ENCODE results near the gene EDEM3. TPM values are rescaled to one million over a fixed set of nuclear protein-coding genes. Genes with fewer than 3 reads are reported as not detected.
"Not testable (repeated sequence)": the region's sequence is repeated elsewhere in the genome, so short reads cannot be mapped to it uniquely, and the experiment has no call there.

The EDEM3 gene
- total RNA-seq, result 10 to 100 TPM; 11.8 to 12.7 TPM

GRCh38 chr1:184754476-184755225 lies at the start of gene EDEM3:
TSS of gene EDEM3 (minus strand) at chr1:184754858. CDS start at chr1:184754646, 212 bp downstream.
- Mint-ChIP-seq H3K27ac (peak within 1 kb of the TSS; percentile 97 to 99), H3K9me3 (no peaks in the 10 kb centered on the region), H3K36me3 (peaks cover 7 to 14% of the 10 kb centered on the region in 2 donors)
- peak; percentile 92 to 96 for DNase-seq (ENCODE audit: low spot score in 2 of 2)
- ATAC-seq, result peak; percentile 94

GRCh38 chr1:184804220-184804619 lies 49.6 kb upstream of the EDEM3 start:
- peaks cover 0 to 11% of the 10 kb centered on the region in 2 donors for H3K36me3 Mint-ChIP-seq
- no peak for DNase-seq (ENCODE audit: low spot score in 2 of 2)
- ATAC-seq, result no peak
- no peaks in the 10 kb centered on the region for H3K9me3 Mint-ChIP-seq
- H3K27ac Mint-ChIP-seq, result no peak overlapping the region

- ATAC-seq (no peak), DNase-seq (ENCODE audit: low spot score in 2 of 2) (no peak)
- Mint-ChIP-seq H3K9me3 (no peaks in the 10 kb centered on the region), H3K27ac (no peak overlapping the region), H3K36me3 (peaks cover 0 to 11% of the 10 kb centered on the region in 2 donors)
Measured at GRCh38 chr1:184803180-184803492, 48.5 kb upstream of the EDEM3 start.

GRCh38 chr1:184802354-184803179 lies 47.9 kb upstream of the EDEM3 start:
- Mint-ChIP-seq H3K9me3 (no peaks in the 10 kb centered on the region), H3K27ac (no peak overlapping the region), H3K36me3 (peaks cover 0 to 6% of the 10 kb centered on the region in 2 donors)
- no peak for ATAC-seq
- no peak for DNase-seq (ENCODE audit: low spot score in 2 of 2)

GRCh38 chr1:184801503-184801902 lies 46.8 kb upstream of the EDEM3 start:
- no peak overlapping the region for H3K27ac Mint-ChIP-seq
- no peaks in the 10 kb centered on the region for H3K9me3 Mint-ChIP-seq
- peaks cover 0 to 6% of the 10 kb centered on the region in 2 donors for H3K36me3 Mint-ChIP-seq
- ATAC-seq, result no peak
- no peak for DNase-seq (ENCODE audit: low spot score in 2 of 2)

GRCh38 chr1:184800876-184801275 lies 46.2 kb upstream of the EDEM3 start:
- Mint-ChIP-seq H3K36me3 (peaks cover 0 to 7% of the 10 kb centered on the region in 2 donors), H3K9me3 (no peaks in the 10 kb centered on the region), H3K27ac (peak overlapping the region in 1 of 2 donors; percentile 39)
- no peak for DNase-seq (ENCODE audit: low spot score in 2 of 2)
- no peak for ATAC-seq

- H3K9me3 Mint-ChIP-seq, result no peaks in the 10 kb centered on the region
- DNase-seq (ENCODE audit: low spot score in 2 of 2), result no peak
- H3K27ac Mint-ChIP-seq, result no peak overlapping the region
- no peak for ATAC-seq
- peaks cover 0 to 6% of the 10 kb centered on the region in 2 donors for H3K36me3 Mint-ChIP-seq
Measured at GRCh38 chr1:184793967-184794366, 39.3 kb upstream of the EDEM3 start.

GRCh38 chr1:184792450-184792969 lies 37.9 kb upstream of the EDEM3 start:
- Mint-ChIP-seq H3K36me3 (peaks cover 0 to 6% of the 10 kb centered on the region in 2 donors), H3K9me3 (no peaks in the 10 kb centered on the region), H3K27ac (peak overlapping the region in 1 of 2 donors; percentile 37)
- DNase-seq (ENCODE audit: low spot score in 2 of 2) (peak in 1 of 2 donors; percentile 15), ATAC-seq (peak; percentile 91 to 95)

GRCh38 chr1:184791550-184791900 lies 36.9 kb upstream of the EDEM3 start:
- Mint-ChIP-seq H3K36me3 (peaks cover 5 to 6% of the 10 kb centered on the region in 2 donors), H3K27ac (no peak overlapping the region), H3K9me3 (peaks cover 0 to 4% of the 10 kb centered on the region in 2 donors)

GRCh38 chr1:184790642-184791549 lies 36.2 kb upstream of the EDEM3 start:
- ATAC-seq (no peak), DNase-seq (ENCODE audit: low spot score in 2 of 2) (no peak)
- Mint-ChIP-seq H3K36me3 (peaks cover 5 to 6% of the 10 kb centered on the region in 2 donors), H3K27ac (no peak overlapping the region), H3K9me3 (peaks cover 0 to 4% of the 10 kb centered on the region in 2 donors)

More at GRCh38 chr1:184791550-184791900, 36.9 kb upstream of the EDEM3 start:
- DNase-seq (ENCODE audit: low spot score in 2 of 2) (no peak), ATAC-seq (no peak)

- Mint-ChIP-seq H3K27ac (no peak overlapping the region), H3K36me3 (peaks cover 8 to 13% of the 10 kb centered on the region in 2 donors), H3K9me3 (peaks cover 2 to 13% of the 10 kb centered on the region in 2 donors)
- ATAC-seq (no peak), DNase-seq (ENCODE audit: low spot score in 2 of 2) (no peak)
Measured at GRCh38 chr1:184789884-184790283, 35.2 kb upstream of the EDEM3 start.

GRCh38 chr1:184788970-184789369 lies 34.3 kb upstream of the EDEM3 start:
- H3K9me3 Mint-ChIP-seq, result peaks cover 9 to 20% of the 10 kb centered on the region in 2 donors
- DNase-seq (ENCODE audit: low spot score in 2 of 2) (no peak), ATAC-seq (no peak)
- H3K27ac Mint-ChIP-seq, result no peak overlapping the region
- peaks cover 17 to 20% of the 10 kb centered on the region in 2 donors for H3K36me3 Mint-ChIP-seq

- DNase-seq (ENCODE audit: low spot score in 2 of 2) (no peak), ATAC-seq (no peak)
- Mint-ChIP-seq H3K9me3 (peaks cover 22 to 30% of the 10 kb centered on the region in 2 donors), H3K36me3 (peaks cover 23 to 36% of the 10 kb centered on the region in 2 donors), H3K27ac (no peak overlapping the region)
Measured at GRCh38 chr1:184785529-184785928, 30.9 kb upstream of the EDEM3 start.

GRCh38 chr1:184783723-184784122 lies 29.1 kb upstream of the EDEM3 start:
- not testable (repeated sequence) for H3K27ac Mint-ChIP-seq

GRCh38 chr1:184781941-184782340 lies 27.3 kb upstream of the EDEM3 start:
- ATAC-seq (no peak), DNase-seq (ENCODE audit: low spot score in 2 of 2) (no peak)
- Mint-ChIP-seq H3K27ac (no peak overlapping the region), H3K36me3 (peaks cover 23 to 35% of the 10 kb centered on the region in 2 donors), H3K9me3 (peaks cover 22 to 29% of the 10 kb centered on the region in 2 donors)

More at GRCh38 chr1:184783723-184784122, 29.1 kb upstream of the EDEM3 start:
- Mint-ChIP-seq H3K36me3 (peaks cover 23 to 36% of the 10 kb centered on the region in 2 donors), H3K9me3 (peaks cover 22 to 30% of the 10 kb centered on the region in 2 donors)
- not testable (repeated sequence) for DNase-seq (ENCODE audit: low spot score in 2 of 2); ATAC-seq

- Mint-ChIP-seq H3K9me3 (no peaks in the 10 kb centered on the region), H3K27ac (no peak overlapping the region), H3K36me3 (no peaks in the 10 kb centered on the region)
- ATAC-seq, result no peak
- DNase-seq (ENCODE audit: low spot score in 2 of 2), result no peak
Measured at GRCh38 chr1:184775885-184776284, 21.2 kb upstream of the EDEM3 start.

Data from activated naive CD4-positive, alpha-beta T cell treated with anti-CD3 and anti-CD28 coated beads, Interleukin-2, amount 50 U/mL, for 72 hours (primary cell).